GM18499 (cell line): ENCODE data around the gene ATP8B3.

Experiments used
- ATAC-seq: cut with Tn5 transposase; IDR thresholded peaks from one replicate; pipeline ENCODE4 v1.9.1; 2021; ENCODE audit warnings: moderate number of reproducible peaks; ENCODE audit not compliant: insufficient read depth, unreplicated experiment

ATP8B3 gene

DNA sequence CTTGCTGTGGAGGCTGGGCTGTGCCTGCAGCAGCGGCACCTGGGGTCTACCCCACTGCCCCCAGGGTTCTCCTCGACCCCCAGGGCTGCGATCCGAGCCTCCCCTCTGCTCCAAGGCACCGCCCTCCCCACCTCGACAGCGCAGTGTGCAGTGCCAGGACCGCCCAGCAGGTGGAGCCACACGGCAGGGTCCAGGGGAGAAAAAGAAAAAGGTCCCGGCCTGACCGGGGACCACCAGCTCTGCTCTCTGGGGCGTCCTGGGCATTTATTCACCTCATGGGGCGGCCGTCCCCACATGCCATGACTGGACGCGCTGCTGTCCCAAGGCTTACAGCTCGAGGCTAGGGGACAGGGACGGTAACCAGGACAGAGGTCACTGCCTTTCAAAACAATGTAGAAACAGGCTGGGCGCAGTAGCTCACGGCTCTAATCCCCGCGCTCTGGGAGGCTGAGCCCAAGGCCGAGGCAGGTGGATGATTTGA, 25.6 kb upstream of the ATP8B3 start:
- no peak for ATAC-seq

DNA sequence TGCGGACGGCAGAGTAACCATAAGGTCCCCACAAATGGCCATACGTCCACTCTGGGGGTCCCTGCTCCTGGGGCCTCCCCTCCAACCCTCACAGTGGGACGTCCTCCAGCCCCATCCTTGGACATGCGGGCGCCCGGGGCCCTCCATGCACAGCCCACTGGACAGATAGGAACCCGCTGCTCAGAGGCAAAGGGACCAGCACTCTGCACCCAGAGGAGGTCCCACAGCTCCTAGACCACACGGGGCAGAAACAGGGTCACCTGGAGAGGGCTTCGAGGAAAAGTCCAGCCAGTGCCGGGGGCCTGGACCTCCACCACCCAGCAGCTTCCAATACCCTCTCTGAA, 25.1 kb upstream of the ATP8B3 start:
- ATAC-seq, result no peak

DNA sequence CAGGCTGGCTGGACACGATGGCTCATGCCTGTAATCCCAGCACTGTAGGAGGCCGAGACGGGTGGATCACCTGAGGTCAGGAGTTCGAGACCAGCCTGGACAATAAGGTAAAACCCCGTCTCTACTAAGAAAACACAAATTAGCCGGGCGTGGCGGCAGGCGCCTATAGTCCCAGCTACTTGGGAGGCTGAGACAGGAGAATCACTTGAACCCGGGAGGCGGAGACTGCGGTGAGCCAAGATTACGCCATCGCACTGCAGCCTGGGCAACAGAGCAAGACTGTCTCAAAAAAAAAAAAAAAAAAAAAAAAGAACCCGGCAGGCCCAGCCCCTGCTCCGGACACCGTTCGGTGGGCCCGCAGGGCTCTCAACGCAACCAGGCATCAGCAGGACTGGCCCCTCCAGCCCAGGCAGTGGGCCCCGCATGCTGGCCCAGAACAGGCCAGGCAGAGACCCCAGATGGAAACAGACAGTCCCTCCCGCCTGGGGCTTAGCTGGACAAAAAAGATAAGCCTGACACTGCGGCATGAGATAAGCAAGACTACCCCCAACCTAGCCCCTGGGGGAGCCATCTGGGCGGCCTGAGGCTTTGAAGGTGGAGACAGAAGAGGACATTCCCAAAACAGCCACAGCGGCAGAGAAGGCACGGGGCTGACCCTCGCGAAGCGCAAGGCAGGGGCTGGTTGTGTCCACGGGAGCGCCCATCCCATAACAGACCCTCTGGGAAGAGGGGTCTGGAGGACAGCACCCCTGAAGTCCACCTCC, 24.6 kb upstream of the ATP8B3 start:
- no peak for ATAC-seq

DNA sequence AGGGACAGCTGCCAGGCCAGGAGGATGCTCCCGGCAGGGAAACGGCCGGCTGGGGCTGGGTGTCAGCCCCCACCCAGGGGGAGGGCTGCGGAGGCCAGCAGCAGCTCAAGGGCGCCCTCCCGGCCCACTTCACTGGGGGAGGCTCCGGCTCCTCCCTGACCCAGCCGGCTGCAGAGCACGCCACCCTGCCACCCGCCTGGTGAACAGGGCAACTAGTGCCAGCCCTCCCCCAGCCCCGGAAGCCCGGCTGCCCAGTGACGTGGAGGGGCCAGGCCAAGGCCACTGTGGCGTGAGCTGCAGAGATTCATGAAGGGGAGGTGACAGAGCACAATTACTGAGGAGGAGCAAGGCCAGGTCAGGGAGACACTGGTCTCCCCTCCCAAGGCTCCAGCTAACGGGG, 21.5 kb upstream of the ATP8B3 start:
- ATAC-seq, result no peak

DNA sequence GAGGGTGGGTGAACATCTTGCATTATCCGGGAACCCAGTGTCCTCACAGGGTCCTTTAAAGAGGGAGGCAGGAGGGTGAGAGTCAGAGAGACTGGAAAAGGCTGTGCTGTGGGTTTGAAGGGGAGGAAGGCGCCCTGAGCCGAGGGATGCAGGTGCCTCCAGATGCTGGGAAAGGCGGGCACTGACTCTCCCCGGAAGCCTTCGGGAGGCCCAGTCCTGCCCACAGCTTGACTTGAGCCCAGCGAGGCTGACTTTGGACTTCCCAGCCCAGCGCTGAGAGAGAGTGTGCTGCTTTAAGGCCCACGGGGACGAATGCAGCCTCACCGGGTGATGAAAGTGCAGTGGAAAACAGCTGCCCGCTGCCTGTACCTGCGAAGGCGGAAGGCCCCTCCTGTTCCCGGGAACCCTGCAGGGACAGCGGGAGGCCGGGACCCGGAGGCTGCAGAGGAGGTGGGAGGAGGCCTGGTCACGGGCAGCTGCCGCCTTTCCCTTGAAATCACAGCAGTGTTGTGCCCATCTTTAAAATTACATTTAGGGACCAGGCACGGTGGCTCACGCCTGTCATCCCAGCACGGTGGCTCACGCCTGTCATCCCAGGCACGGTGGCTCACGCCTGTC, 20.1 kb upstream of the ATP8B3 start:
- ATAC-seq, result no peak

DNA sequence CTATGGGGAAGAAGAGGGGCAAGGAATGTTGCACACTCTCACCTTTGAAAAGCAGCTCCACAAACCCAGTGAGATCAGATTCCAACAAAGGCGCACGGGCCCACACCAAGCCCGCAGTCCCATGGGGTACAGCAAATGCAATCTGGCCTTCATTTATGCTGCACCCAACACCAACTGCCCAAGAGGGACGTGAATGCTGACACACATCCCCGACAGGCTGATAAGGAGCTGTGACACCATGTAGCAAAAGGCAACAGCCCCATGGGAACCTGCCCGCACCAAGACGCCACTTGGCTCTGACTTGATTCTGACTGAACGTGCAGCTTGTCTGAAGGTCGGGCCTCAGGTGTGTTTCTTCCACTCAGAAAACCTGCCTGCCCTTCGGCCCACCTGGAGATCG, 18.9 kb upstream of the ATP8B3 start:
- no peak for ATAC-seq

DNA sequence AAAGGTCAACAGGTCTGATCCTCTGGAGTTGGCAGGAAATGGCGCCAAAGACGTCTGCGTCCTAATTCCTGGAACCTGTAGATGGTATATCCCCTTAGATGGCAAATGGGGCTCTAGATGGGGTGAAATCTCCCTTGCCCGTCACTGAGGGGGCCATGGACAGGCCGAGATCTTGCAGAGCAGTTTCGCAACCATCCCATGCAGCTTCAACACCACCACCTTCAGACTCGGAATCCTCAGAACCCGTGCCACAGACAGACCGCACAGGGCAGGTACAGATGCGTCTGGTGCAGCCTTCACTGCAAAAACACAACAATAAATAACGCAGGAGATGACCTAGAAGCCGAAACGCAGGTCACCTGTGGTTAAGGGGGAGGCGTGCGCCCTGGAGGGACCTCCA, 18.5 kb upstream of the ATP8B3 start:
- no peak for ATAC-seq

DNA sequence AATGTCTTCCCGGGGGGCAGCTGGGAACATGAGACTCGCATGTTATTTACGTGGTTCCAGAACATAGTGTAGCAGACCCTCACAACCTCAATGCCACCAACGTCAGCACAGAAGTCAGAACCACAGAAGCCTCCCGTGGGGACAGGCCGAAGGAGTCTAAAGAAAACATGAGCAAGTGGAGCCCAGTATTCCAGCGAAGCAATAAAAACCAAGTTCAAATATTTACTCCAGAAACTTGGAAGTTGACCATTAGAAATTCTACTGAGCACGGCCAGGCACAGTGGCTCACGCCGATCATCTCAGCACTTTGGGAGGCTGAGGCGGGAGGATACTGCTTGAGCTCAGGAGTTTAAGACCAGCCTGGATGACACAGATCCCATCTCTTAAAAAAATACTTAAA, 17.9 kb upstream of the ATP8B3 start:
- no peak for ATAC-seq

DNA sequence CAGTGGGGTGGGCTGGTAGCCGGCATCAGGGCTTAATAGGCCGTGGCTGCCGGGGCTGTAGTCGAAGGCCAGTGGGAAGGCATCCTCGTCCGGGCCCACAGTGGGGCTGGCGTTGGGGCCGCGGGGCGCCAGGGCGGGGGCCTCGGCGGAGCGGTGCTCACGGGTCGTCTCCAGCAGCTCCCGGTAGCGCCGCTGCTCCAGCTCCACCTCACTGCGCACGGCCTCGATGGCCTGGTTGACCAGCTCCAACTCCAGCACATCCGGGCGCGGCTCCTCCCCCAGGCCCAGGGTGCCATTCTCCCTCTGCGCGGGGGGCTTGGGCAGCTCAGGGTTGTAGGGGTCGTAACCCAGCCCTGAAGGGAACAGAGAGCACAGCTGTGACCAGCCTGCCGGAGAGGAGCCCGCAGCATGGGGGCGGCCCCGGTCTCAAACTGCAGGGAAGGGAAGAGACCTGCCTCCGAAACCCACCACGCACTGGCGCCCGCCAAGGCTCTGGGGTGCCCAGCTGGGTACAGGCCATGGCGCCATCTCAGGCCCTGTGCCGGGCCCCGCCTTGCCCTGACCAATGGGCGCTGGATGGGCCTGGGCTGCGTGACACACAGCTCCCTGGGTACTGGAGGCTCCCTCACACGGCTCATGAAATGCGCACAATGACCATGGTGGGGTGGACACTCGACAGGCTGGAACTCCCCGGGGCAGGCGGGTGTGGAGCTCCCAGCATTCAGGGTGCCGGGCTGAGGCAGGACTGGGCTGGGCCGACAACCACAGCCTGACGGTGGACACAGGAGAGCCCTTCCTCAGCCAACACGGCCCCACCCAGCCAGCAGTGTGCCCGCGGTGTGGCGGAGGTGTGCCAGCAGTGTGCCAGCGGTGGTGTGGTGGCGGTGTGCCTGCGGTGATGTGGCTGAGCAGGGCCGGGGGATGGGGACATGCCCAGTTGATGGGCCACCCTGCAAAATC, 16.5 kb upstream of the ATP8B3 start:
- no peak for ATAC-seq

DNA sequence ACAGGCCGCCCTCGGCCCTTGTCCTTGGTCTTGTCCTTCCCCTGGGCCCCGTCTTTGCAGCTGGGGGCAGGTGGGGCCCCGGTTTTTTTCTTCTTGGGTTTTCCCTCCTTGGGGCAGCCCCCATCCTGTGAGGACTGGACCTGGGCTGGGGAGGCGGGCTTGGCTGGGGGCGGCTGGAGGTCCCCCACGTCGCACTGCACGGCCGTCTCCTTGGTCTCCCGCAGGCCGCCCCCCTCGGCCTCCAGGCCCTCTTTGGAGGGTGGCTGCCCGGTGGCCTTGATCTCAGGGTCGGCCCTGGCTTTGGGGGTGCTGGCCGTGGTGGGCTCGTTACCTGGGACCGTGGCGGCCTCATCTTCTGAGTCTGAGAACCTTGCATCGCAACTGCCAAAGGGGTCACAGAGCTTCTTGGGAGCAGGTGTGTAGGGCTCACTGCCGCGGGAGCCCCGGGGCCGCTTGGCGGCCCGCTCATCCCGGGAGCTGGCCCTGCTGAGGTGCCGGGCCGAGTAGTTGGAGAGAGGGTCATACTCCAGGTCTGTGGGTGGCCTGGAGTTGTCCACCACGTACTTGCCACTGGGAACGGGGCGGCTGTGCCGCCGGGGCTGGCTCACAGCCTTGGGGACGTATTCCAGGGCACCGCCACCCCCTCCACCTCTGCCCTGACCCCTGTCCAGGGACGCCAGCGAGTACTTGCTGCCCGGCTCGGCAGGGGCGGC, 15.6 kb upstream of the ATP8B3 start:
- no peak for ATAC-seq

DNA sequence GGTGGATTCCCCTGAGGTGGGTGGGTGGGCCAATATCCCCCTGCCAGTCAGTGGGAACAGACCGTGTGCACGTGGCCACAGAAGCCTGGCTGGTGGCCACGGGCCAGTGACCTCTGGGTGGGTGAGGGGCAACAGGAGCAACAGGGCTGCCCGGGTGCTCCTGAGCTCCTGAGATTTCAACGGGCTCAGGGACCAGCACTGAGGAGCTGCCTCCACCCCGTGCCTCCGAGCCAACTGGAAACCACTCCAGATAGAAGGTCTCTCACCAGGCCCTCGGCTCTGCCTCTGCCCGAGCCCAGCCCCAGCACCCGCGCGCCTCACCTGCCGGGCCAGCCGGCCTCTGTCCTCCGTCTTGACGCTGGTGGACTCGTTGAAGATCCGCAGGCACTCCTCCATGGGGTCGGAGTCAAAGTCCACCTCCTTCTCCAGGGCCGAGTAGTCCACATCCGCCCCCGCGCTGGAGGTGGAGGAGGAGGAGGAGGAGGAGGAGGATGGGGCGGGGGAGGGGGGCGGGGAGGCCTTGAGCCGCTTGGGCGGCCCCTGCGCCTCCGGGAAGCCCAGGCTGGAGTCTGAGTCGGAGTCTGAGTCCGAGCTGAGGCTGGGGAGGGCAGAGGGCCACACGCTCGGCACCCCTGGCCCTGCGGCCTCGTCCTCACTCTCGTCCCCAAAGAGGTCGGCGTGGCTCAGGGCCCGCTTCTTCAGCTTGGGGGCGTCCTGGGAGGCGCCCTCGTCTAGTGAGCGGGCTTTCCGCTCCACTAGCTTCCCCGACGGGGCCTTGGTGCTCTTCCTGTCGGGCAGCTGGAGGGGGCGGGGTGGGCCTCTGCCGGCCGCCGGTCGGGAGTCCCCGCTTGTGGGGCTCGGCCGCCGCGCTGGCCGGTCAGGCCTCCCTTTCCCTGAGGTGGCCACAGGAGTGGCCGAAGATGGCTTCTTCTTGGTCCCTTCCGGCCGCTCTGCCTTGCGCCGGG, 14.8 kb upstream of the ATP8B3 start:
- no peak for ATAC-seq

DNA sequence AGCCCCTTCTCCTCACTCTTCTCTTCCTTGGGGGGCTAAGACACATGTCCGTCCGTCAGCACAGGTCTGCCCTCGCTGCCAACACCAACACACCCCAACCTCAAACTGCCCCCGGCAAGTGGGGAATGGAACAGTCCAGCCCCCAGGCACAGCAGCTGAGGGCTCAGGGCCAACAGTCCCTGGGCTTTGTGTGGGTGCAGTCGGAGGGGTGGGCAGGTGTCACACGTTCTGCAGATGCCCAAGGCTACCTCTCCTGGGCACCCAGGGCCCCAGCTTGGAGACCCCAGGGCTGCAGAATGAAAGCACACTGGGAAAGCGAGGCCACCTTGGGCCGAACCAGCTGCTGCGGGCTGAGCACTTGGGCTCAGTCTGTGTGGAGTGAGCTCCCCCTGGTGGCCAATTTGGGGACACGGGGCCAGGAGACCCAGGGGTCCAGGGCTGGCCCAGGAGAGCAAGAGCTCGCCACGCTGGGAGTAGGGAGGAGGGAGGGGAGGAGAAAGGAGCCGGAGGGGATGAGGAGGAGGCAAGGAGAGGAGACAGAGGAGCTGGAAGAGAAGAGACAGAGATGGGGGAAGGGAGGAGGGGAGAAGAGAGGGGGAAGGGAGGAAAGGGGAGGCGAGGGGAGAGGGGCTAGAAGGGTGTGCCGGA, 14.0 kb upstream of the ATP8B3 start:
- ATAC-seq, result no peak

DNA sequence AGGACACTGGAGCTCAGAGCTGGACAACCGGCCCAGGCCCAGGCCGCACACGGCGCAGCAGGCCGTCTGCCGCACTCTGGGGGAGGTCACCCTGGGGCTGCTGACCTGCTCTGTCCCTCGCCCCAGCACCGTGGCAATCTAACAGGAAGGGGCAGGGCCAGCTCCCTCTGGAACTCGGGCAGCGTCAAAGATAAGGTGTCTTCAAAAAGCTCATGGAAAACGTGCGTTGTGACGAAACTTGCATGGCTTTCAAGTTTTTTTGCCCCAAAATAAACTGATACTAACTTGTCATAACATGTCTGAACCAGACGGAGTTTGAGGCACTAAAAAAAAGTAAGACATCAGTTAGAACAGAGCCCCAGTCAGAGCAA, 12.2 kb upstream of the ATP8B3 start:
- ATAC-seq, result no peak

DNA sequence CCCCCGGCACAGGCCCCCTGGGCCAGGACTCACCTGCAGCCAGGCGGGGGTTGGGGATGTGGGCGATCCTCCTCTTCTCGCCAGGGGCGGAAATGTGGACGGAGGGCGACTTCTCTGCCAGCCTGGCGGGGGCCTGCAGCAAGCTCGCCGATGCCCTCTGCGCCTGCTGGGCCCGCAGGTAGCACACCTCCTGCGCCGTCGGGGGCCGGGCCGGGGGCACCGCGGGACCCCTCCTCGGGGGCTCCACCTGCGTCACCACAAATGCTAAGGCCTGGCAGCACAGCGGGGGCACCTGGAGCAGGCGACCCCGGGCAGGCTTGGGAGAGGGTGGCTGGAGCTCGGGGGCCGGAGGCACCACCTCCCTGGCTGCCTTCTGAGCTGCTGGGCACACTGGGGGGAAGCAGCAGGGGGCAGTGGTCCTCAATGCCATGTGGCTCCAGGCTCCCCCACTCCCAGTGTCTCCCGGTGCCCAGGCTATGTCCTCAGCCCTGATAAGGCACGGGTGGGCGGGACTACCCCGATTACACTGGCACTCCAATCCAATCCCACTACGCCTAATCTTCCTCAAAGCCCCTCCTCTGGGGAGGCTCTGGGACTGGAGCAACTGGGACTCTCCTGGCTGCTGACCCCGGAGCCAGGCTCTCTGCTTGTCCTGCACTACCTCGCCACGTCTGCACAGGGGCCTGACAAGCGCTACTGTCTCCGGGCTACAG, 11.6 kb upstream of the ATP8B3 start:
- no peak for ATAC-seq

DNA sequence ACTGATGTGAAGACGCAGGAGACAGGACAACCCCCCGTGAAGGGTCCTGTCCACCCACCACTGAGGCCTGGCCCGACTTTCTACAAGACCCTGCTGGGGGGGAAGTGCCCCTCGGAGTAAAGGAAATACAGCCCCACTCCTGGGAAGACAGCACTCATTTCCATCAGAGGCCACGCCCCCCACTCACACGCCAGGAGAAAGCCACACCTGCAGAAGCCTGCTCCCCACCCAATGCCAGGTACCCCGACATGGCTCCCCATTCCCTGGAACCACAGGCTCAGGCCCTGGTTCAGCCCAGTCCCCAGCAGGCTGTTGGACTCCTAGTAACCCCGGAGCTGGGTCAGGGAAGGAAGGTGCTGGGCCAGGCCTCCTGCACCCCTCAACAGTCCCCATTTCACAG, 10.9 kb upstream of the ATP8B3 start:
- no peak for ATAC-seq

DNA sequence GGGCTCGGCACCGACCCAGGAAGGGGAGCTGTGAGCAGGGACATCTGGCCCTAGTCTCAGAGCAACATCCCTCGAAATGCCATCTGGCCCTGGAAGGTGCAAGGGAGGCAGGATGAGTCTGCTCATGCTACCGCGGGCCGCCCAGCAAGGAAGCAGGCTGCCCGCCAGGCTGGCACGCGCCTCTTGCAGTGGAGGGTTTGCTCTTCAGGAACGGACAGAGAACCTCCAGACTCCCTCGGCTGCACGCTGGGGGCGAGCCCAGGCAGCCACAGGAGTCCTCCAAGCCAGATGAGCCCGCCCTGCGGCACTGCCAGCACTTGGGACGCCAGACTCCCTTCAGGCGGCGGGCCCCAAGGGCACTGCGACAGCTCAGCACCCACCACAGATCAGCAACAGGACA, 10.1 kb upstream of the ATP8B3 start:
- ATAC-seq, result no peak

DNA sequence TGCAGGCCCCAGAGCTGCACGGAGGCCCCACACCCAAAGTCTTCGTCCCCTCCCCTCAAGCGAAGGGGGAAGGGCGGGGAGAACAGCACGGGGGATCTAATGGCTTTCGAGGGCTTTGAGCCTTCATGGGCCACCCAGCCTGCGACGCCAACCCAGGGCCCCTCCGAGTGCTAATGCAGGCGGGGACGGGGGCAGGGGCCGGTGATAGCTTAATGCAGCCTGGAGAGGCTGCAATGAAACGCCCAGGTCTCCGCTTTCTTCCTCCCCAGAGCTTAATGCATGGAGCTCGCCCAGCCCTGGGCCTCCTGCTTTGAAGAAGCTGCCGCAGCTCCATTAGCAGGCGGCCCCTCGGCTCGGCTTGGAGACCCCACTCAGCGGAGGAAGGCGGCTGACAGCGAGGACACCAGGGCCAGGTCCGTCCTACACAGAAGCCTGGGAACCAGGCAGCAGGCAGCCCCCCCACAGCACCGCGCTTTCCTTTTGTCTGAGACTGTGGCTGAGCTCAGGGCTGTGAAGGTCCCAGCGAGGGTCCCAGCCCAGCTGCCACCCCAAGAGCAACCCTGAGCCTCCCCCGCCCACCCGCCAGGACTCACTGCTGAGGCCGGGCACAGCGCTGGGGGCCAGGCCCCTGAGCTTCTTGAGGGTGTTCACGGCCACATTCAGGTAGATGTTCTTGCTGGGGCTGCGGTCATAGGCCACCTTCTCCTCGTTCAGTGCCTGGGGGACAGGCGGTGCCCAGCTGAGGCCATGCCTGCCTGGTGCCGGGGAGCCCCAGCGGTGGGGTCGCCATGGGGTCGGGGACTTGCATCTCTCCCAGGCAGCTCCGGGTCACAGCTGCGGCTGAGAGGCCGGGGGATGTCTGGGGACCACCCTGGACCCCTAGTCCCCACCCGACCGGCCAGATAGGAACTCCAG, 7.5 kb upstream of the ATP8B3 start:
- ATAC-seq, result no peak
